Lower leg skin (tissue), 3 donors: ENCODE measurements around the gene ERCC6.

Experiments
- CTCF ChIP-seq, 3 donors: fragments of 450-650 bp; IDR thresholded peaks; one replicate each; pipeline ENCODE4 v1.5.1; 2016; ENCODE audit warnings: antibody characterized with exemption in 3 of 3, mild to moderate bottlenecking in 3 of 3, moderate library complexity in 2 of 3
- POLR2A ChIP-seq, 2 donors: fragments of 450-650 bp; IDR thresholded peaks; one replicate each; pipeline ENCODE4 v1.6.1; 2016 to 2017; ENCODE audit warnings: antibody characterized with exemption in 2 of 2, mild to moderate bottlenecking in 1 of 2, moderate library complexity in 1 of 2

GRCh38 chr10:49575489-49576072 is 36.7 kb upstream of the ERCC6 start:
- TF ChIP-seq CTCF (IDR thresholded peaks at IDR 0.05) (no peak), POLR2A (IDR thresholded peaks at IDR 0.05) (no peak)
